HepG2 (cell line): ENCODE results near the gene ARCN1. TPM values are rescaled to one million over a fixed set of nuclear protein-coding genes. Genes with fewer than 3 reads are reported as not detected.

ENCODE experiments used
- ARNT ChIP-seq: fragments of 450-650 bp; IDR thresholded peaks from 2 replicates; pipeline ENCODE4 v1.6.1; 2017
- CENPBD1 ChIP-seq: sonication (generic); formaldehyde crosslinking; IDR thresholded peaks from 2 replicates; pipeline ENCODE4 v1.8.0; 2022; ENCODE audit warnings: missing genetic modification reagents, low read depth, mild to moderate bottlenecking, borderline replicate concordance
- DMAP1 ChIP-seq: IDR thresholded peaks from 2 replicates; pipeline ENCODE4 v1.6.1; 2016
- ELF1 ChIP-seq: sonication (generic); formaldehyde crosslinking; IDR thresholded peaks from 2 replicates; pipeline ENCODE4 v1.4.0; 2020; ENCODE audit warnings: missing genetic modification reagents
- EZH2 ChIP-seq: conservative IDR thresholded peaks from 2 replicates; pipeline ENCODE4 v1.6.1; 2012; ENCODE audit warnings: mild to moderate bottlenecking, low read depth, low read length, moderate library complexity
- GABPB1 ChIP-seq: IDR thresholded peaks from 2 replicates; pipeline ENCODE4 v1.6.1; 2016; ENCODE audit warnings: mild to moderate bottlenecking, missing genetic modification reagents, moderate library complexity, missing compliant biosample characterization
- HDAC2 ChIP-seq: sonication (generic); formaldehyde crosslinking; IDR thresholded peaks from 2 replicates; pipeline ENCODE4 v1.4.0; 2020; ENCODE audit warnings: missing genetic modification reagents
- IRX3 ChIP-seq: sonication (generic); formaldehyde crosslinking; IDR thresholded peaks from 2 replicates; pipeline ENCODE4 v1.8.1; 2023; ENCODE audit warnings: mild to moderate bottlenecking, low read depth, missing genetic modification reagents, borderline replicate concordance
- KDM3A ChIP-seq: IDR thresholded peaks from 2 replicates; pipeline ENCODE4 v1.6.1; 2018; ENCODE audit warnings: low read depth, missing compliant biosample characterization
- MED1 ChIP-seq: sonication (generic); formaldehyde crosslinking; IDR thresholded peaks from 2 replicates; pipeline ENCODE4 v1.4.0; 2020; ENCODE audit warnings: missing genetic modification reagents
- MED8 ChIP-seq: sonication (generic); formaldehyde crosslinking; IDR thresholded peaks from 2 replicates; pipeline ENCODE4 v1.8.1; 2023; ENCODE audit warnings: mild to moderate bottlenecking, missing genetic modification reagents; ENCODE audit not compliant: insufficient replicate concordance
- NFIC ChIP-seq: IDR thresholded peaks from 2 replicates; pipeline ENCODE4 v1.6.1; 2012; ENCODE audit warnings: mild to moderate bottlenecking, low read length, inconsistent platforms
- NR2F2 ChIP-seq: IDR thresholded peaks from 2 replicates; pipeline ENCODE4 v1.6.1; 2012; ENCODE audit warnings: low read depth, inconsistent platforms, borderline replicate concordance
- PATZ1 ChIP-seq: sonication (generic); formaldehyde crosslinking; IDR thresholded peaks from 2 replicates; pipeline ENCODE4 v1.4.0; 2020; ENCODE audit warnings: missing genetic modification reagents
- REL ChIP-seq: sonication (generic); formaldehyde crosslinking; conservative IDR thresholded peaks from 2 replicates; pipeline ENCODE4 v1.8.0; 2022; ENCODE audit warnings: mild to moderate bottlenecking, missing genetic modification reagents, moderate library complexity
- REST ChIP-seq, 2 experiments: IDR thresholded peaks; 2 replicates each; pipeline ENCODE4 v1.6.1; 2011 to 2012; ENCODE audit warnings: low read length in 2 of 2, borderline replicate concordance in 1 of 2, low read depth in 1 of 2, mild to moderate bottlenecking in 1 of 2, moderate library complexity in 1 of 2
- TAF1 ChIP-seq: sonication (generic); formaldehyde crosslinking; IDR thresholded peaks from 2 replicates; pipeline ENCODE4 v1.4.0; 2020; ENCODE audit warnings: missing genetic modification reagents
- TCF12 ChIP-seq, 2 experiments: fragments of 450-650 bp in 1 of 2; sonication (generic) in 1 of 2; formaldehyde crosslinking in 1 of 2; IDR thresholded peaks; 2 replicates each; pipeline versions ENCODE4 v1.6.1 to v1.8.0; 2017 to 2022; ENCODE audit warnings: antibody characterized with exemption in 1 of 2, mild to moderate bottlenecking in 1 of 2, missing genetic modification reagents in 1 of 2, moderate library complexity in 1 of 2
- ZFYVE20 ChIP-seq: sonication (generic); formaldehyde crosslinking; IDR thresholded peaks from 2 replicates; pipeline ENCODE4 v1.8.0; 2023; ENCODE audit warnings: low read depth, mild to moderate bottlenecking, moderate library complexity, missing genetic modification reagents, borderline replicate concordance
- ZMYM2 ChIP-seq: sonication (generic); formaldehyde crosslinking; IDR thresholded peaks from 2 replicates; pipeline ENCODE4 v1.8.0; 2022; ENCODE audit warnings: mild to moderate bottlenecking, missing genetic modification reagents
- ZNF121 ChIP-seq: sonication (generic); formaldehyde crosslinking; IDR thresholded peaks from 2 replicates; pipeline ENCODE4 v1.5.0; 2020; ENCODE audit warnings: mild to moderate bottlenecking, missing genetic modification reagents
- ZNF180 ChIP-seq: sonication (generic); formaldehyde crosslinking; IDR thresholded peaks from 2 replicates; pipeline ENCODE4 v1.4.0; 2020; ENCODE audit warnings: low read depth, missing genetic modification reagents, borderline replicate concordance
- ZNF431 ChIP-seq: sonication (generic); formaldehyde crosslinking; IDR thresholded peaks from 2 replicates; pipeline ENCODE4 v1.9.0; 2022; ENCODE audit warnings: missing genetic modification reagents, low read depth, mild to moderate bottlenecking, borderline replicate concordance
- ZNF607 ChIP-seq: sonication (generic); formaldehyde crosslinking; IDR thresholded peaks from 2 replicates; pipeline ENCODE4 v1.5.1; 2020; ENCODE audit warnings: missing genetic modification reagents, mild to moderate bottlenecking, borderline replicate concordance
- ZNF660 ChIP-seq: sonication (generic); formaldehyde crosslinking; IDR thresholded peaks from 2 replicates; pipeline ENCODE4 v1.5.1; 2020; ENCODE audit warnings: mild to moderate bottlenecking, low read depth, missing genetic modification reagents, borderline replicate concordance
- ZNF672 ChIP-seq: sonication (generic); formaldehyde crosslinking; IDR thresholded peaks from 2 replicates; pipeline ENCODE4 v1.8.1; 2022; ENCODE audit warnings: missing genetic modification reagents
- polyA plus RNA-seq, 8 experiments: library from polyadenylated mRNA; depleted of rRNA in 3 of 8; stranded (reverse) in 7 of 8; unstranded in 1 of 8; fragments of >200 nt; fragmentation: Illumina TruSeq in 4 of 8; extraction: Trizol in 4 of 8; gene quantifications; 2 replicates each; pipeline versions ENCODE4 v1.2.1 to v1.2.3, GENCODE V29; 2011 to 2016; ENCODE audit warnings: low read depth in 4 of 8, missing spikeins in 1 of 8, mixed read lengths in 1 of 8; ENCODE audit not compliant: insufficient read depth in 1 of 8
- total RNA-seq, 5 experiments: library from RNA; depleted of rRNA; stranded (reverse); fragments of >200 nt; fragmentation: Illumina TruSeq; extraction: Trizol; gene quantifications; 2 replicates each; pipeline ENCODE4 v1.2.3, GENCODE V29; 2016; ENCODE audit warnings: low read depth in 1 of 5

Gene ARCN1
- total and polyA plus RNA-seq, 2 of the 13 experiments (the other 11 are each of a cell fraction or from before 2014, with no cell fraction given) = 148 to 200 TPM

- TF ChIP-seq PATZ1 (CRISPR knock-in tag) (peak; percentile 66), ZNF121 (peak; percentile 92), TCF12 (IDR thresholded peaks at IDR 0.05) (no peak), TCF12 (CRISPR knock-in tag; IDR thresholded peaks at IDR 0.05) (0 out of 2 replicates have a peak, but pooled peaks have one; percentile 20), ELF1 (CRISPR knock-in tag) (no peak), CENPBD1 (no peak), HDAC2 (CRISPR knock-in tag) (no peak), ARNT (no peak), ZMYM2 (CRISPR knock-in tag) (no peak), TAF1 (CRISPR knock-in tag) (peak; percentile 14; the same call in 1 of the 2 replicates), ZNF180 (CRISPR knock-in tag) (no peak), NFIC (no peak), IRX3 (CRISPR knock-in tag) (no peak), NR2F2 (0 out of 2 replicates have a peak, but pooled peaks have one; percentile 20), REL (no peak), KDM3A (CRISPR knock-in tag) (no peak), MED8 (CRISPR knock-in tag) (no peak), ZFYVE20 (CRISPR knock-in tag) (no peak), ZNF607 (CRISPR knock-in tag) (no peak), MED1 (no peak; the same call in 1 of the 2 replicates), REST (IDR thresholded peaks at IDR 0.05; ENCODE audit: borderline replicate concordance in 1 of 2, low read depth in 1 of 2, low read length in 2 of 2) (no peak), ZNF660 (CRISPR knock-in tag) (no peak), GABPB1 (peak; percentile 39), DMAP1 (CRISPR knock-in tag) (peak; percentile 13; the same call in 1 of the 2 replicates), ZNF672 (CRISPR knock-in tag) (no peak), ZNF431 (no peak), EZH2 (no peak)
These were observed 49.0 kb downstream of the ARCN1 start (continued) for GRCh38 chr11:118621071-118621783.
